GM12872 (cell line): ENCODE measurements around the gene NAV3.

ENCODE experiments used
- CTCF ChIP-seq: IDR thresholded peaks from 3 replicates; pipeline ENCODE4 v1.5.1; 2011; ENCODE audit warnings: low read depth, mild to moderate bottlenecking, low read length, moderate library complexity; ENCODE audit not compliant: insufficient read depth

NAV3 gene

GRCh38 chr12:77907936-77908335, 77.2 kb downstream of the NAV3 start:
- no peak for TF ChIP-seq CTCF

DNA sequence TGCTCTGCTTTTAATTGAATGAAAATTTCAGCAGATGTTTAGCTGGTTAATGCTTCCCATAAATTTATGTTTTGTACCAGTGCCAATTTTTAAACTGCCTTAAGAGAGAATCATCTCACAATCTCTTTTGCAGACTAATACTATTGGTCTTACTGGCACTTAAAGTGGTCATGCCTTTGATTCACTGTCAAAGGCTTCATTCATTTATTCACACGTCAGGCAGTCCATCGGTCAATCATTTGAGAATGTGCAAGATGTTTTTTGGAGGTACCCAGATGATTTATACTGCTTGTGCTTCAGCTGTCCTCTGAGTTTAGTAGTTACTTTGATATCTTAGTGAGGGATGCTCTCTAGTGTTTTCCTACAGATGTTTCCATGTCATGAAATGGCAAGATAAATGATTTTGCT, 83.4 kb downstream of the NAV3 start:
- TF ChIP-seq CTCF, result no peak

GRCh38 chr12:77915071-77915600, 84.4 kb downstream of the NAV3 start:
- no peak for TF ChIP-seq CTCF

DNA sequence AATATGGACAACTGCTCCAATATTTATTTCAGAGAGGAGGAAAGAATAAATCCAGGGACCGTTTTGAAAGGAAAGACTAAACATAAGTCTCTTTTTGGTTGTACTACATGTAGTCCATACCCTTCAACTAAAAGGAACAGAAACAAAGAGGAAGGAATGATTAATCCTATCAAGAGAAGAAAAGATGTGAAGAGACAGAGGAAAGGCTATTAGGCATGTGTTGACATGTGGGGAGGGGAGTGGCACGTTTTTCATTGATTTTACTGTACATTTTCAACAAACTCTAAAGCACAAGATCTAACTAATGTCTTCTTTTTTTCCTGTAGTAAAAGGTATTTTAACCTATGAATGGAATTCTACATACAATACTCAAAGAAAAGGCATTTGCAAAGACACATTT, 85.6 kb downstream of the NAV3 start:
- no peak for TF ChIP-seq CTCF

- no peak for TF ChIP-seq CTCF
These were observed 87.4 kb downstream of the NAV3 start for GRCh38 chr12:77918046-77918445.

DNA sequence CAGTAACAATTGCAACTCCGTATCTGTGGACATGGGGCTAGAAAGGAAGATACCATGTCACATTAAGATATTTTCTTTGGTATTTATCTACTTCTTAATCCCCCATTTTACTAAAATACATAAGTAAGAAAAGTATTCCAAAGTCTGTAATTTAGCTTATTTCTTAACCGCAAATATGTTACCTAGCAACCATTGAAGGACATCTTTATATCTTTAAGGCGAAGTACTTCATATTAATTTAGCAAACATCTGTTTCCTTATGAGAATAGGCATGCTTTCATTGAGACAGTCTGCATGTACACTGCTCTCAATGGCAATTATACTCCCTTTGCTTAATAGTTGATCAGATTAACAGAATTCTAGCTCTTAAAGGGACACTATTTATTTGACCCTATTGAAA, 88.8 kb downstream of the NAV3 start:
- no peak for TF ChIP-seq CTCF

- TF ChIP-seq CTCF, result no peak
These were observed 93.2 kb downstream of the NAV3 start for GRCh38 chr12:77923882-77924281.

- TF ChIP-seq CTCF, result no peak
These were observed 94.0 kb downstream of the NAV3 start for GRCh38 chr12:77924703-77925102.
